ENCODE measurements around the gene ZDBF2. TPM values are rescaled to one million over a fixed set of nuclear protein-coding genes. Genes with fewer than 3 reads are reported as not detected.

The ZDBF2 gene
- total and polyA plus RNA-seq, 9 of the 15 experiments (the other 6 are each of a cell fraction or from before 2014, with no cell fraction given) = 0.01 to 0.04 (median 0.03) TPM; not detected in 3

GRCh38 chr2:206229642-206230041 is 44.8 kb upstream of the ZDBF2 start:
- CTCF ChIA-PET (ENCODE audit: low intra/inter-chr PET ratio) = no interaction called here
- H3K9me3 ChIP-seq (replicated peaks; ENCODE audit: control insufficient read depth, insufficient read depth, low read depth, low read length) = no peaks in the 10 kb centered on the region; the same call in 1 of the 2 replicates
- FAIRE-seq (no peak), ATAC-seq (no peak), DNase-seq (ENCODE audit: extremely low read depth in 1 of 4, low spot score in 3 of 4) (no peak)
- H3K4me2 ChIP-seq (ENCODE audit: insufficient read depth, low read length) = no peak overlapping the region
- in situ Hi-C loops (cut with MboI) = no loop called here
- intact Hi-C loops (cut with micrococcal nuclease) = no loop called here
- no peak overlapping the region for H3K9ac ChIP-seq (ENCODE audit: insufficient read depth in 1 of 2, low read depth in 2 of 2, low read length in 2 of 2)
- no peak overlapping the region for H3K4me3 ChIP-seq
- TF ChIP-seq CLOCK (CRISPR knock-in tag; IDR thresholded peaks at IDR 0.05; ENCODE audit: borderline replicate concordance) (no peak), ZNF134 (CRISPR knock-in tag; conservative IDR thresholded peaks at IDR 0.05) (no peak), CTBP1 (IDR thresholded peaks at IDR 0.05; ENCODE audit: borderline replicate concordance) (no peak), MTF1 (CRISPR knock-in tag; IDR thresholded peaks at IDR 0.05; ENCODE audit: borderline replicate concordance) (no peak), POLR2A (conservative IDR thresholded peaks at IDR 0.05) (no peak), ARNT (IDR thresholded peaks at IDR 0.05) (no peak), TCF15 (CRISPR knock-in tag; IDR thresholded peaks at IDR 0.05) (no peak)
- H3K79me2 ChIP-seq (ENCODE audit: control insufficient read depth, insufficient read depth, low read length) = no peaks in the 10 kb centered on the region
- no peaks in the 10 kb centered on the region for H3K4me1 ChIP-seq (replicated peaks in 1 of 2; ENCODE audit: control insufficient read depth in 2 of 2, insufficient read depth in 2 of 2, low read length in 2 of 2)
- H3K27ac ChIP-seq (ENCODE audit: extremely low read depth, low read depth, low read length) = no peak overlapping the region
- H2AFZ ChIP-seq (ENCODE audit: low read depth, low read length) = no peak overlapping the region
- no TSS peak for BruUV-seq (replicated peaks)
- H3K27me3 ChIP-seq (ENCODE audit: control insufficient read depth in 2 of 2, insufficient read depth in 2 of 2, low read length in 2 of 2) = peaks cover 3 to 4% of the 10 kb centered on the region in 2 experiments; a peak in 2 of 5 replicates
- POLR2A ChIA-PET = no interaction called here
- no peaks in the 10 kb centered on the region for H3K9me1 ChIP-seq (ENCODE audit: control insufficient read depth, insufficient read depth, low read length)
- H3K36me3 ChIP-seq (ENCODE audit: control insufficient read depth, insufficient read depth, low read length) = no peaks in the 10 kb centered on the region
- H4K20me1 ChIP-seq (replicated peaks; ENCODE audit: control insufficient read depth, insufficient read depth, low read length) = no peaks in the 10 kb centered on the region

All from K562 (cell line).